ENCODE measurements around the gene TTC3.

Gene TTC3

GRCh38 chr21:37193006-37193405 lies 120.0 kb downstream of the TTC3 start:
- Histone ChIP-seq H3K9me3 (ENCODE audit: low read depth, low read length) (no peaks in the 10 kb centered on the region), H3K9ac (ENCODE audit: insufficient read length) (no peak overlapping the region), H3K36me3 (ENCODE audit: insufficient read depth, low read length) (peaks cover 67% of the 10 kb centered on the region), H3K27ac (no peak overlapping the region), H3K4me3 (no peak overlapping the region)
- TF ChIP-seq EZH2 (IDR thresholded peaks at IDR 0.05) = no peak
- no peak for TF ChIP-seq POLR2AphosphoS5 (IDR thresholded peaks at IDR 0.05; ENCODE audit: borderline replicate concordance, low read depth, low read length)
- no peak for TF ChIP-seq FOXP2 (optimal IDR thresholded peaks at IDR 0.05; ENCODE audit: control extremely low read depth, extremely low read length, insufficient read depth)
- no peak for DNase-seq (ENCODE audit: low read depth, low spot score)

GRCh38 chr21:37193676-37194075 lies 120.6 kb downstream of the TTC3 start:
- no peak overlapping the region for H3K27ac ChIP-seq
- no peaks in the 10 kb centered on the region for H3K9me3 ChIP-seq (ENCODE audit: low read depth, low read length)
- H3K9ac ChIP-seq (ENCODE audit: insufficient read length) = no peak overlapping the region
- TF ChIP-seq EZH2 (IDR thresholded peaks at IDR 0.05) (no peak), POLR2AphosphoS5 (IDR thresholded peaks at IDR 0.05; ENCODE audit: borderline replicate concordance, low read depth, low read length) (no peak), FOXP2 (optimal IDR thresholded peaks at IDR 0.05; ENCODE audit: control extremely low read depth, extremely low read length, insufficient read depth) (no peak)
- H3K36me3 ChIP-seq (ENCODE audit: insufficient read depth, low read length) = peaks cover 68% of the 10 kb centered on the region
- no peak for DNase-seq (ENCODE audit: low read depth, low spot score)
- H3K4me3 ChIP-seq = no peak overlapping the region

- DNase-seq (ENCODE audit: low read depth, low spot score) = no peak
- H3K27ac ChIP-seq = no peak overlapping the region
- H3K36me3 ChIP-seq (ENCODE audit: insufficient read depth, low read length) = peaks cover 68% of the 10 kb centered on the region
- no peaks in the 10 kb centered on the region for H3K9me3 ChIP-seq (ENCODE audit: low read depth, low read length)
- no peak for TF ChIP-seq POLR2AphosphoS5 (IDR thresholded peaks at IDR 0.05; ENCODE audit: borderline replicate concordance, low read depth, low read length)
- no peak for TF ChIP-seq FOXP2 (optimal IDR thresholded peaks at IDR 0.05; ENCODE audit: control extremely low read depth, extremely low read length, insufficient read depth)
- TF ChIP-seq EZH2 (IDR thresholded peaks at IDR 0.05) = no peak
- no peak overlapping the region for H3K4me3 ChIP-seq
- H3K9ac ChIP-seq (ENCODE audit: insufficient read length) = no peak overlapping the region
These were observed 122.0 kb downstream of the TTC3 start for GRCh38 chr21:37195059-37195458.

GRCh38 chr21:37195610-37196009 lies 122.6 kb downstream of the TTC3 start:
- Histone ChIP-seq H3K4me3 (no peak overlapping the region), H3K9me3 (ENCODE audit: low read depth, low read length) (no peaks in the 10 kb centered on the region), H3K36me3 (ENCODE audit: insufficient read depth, low read length) (peaks cover 69% of the 10 kb centered on the region), H3K9ac (ENCODE audit: insufficient read length) (no peak overlapping the region), H3K27ac (no peak overlapping the region)
- TF ChIP-seq POLR2AphosphoS5 (IDR thresholded peaks at IDR 0.05; ENCODE audit: borderline replicate concordance, low read depth, low read length) = no peak
- no peak for TF ChIP-seq EZH2 (IDR thresholded peaks at IDR 0.05)
- no peak for TF ChIP-seq FOXP2 (optimal IDR thresholded peaks at IDR 0.05; ENCODE audit: control extremely low read depth, extremely low read length, insufficient read depth)
- DNase-seq (ENCODE audit: low read depth, low spot score) = no peak

- no peak overlapping the region for H3K9ac ChIP-seq (ENCODE audit: insufficient read length)
- DNase-seq (ENCODE audit: low read depth, low spot score) = no peak
- TF ChIP-seq FOXP2 (optimal IDR thresholded peaks at IDR 0.05; ENCODE audit: control extremely low read depth, extremely low read length, insufficient read depth) (no peak), POLR2AphosphoS5 (IDR thresholded peaks at IDR 0.05; ENCODE audit: borderline replicate concordance, low read depth, low read length) (no peak), EZH2 (IDR thresholded peaks at IDR 0.05) (no peak)
- no peak overlapping the region for H3K27ac ChIP-seq
- H3K9me3 ChIP-seq (ENCODE audit: low read depth, low read length) = no peaks in the 10 kb centered on the region
- peaks cover 77% of the 10 kb centered on the region for H3K36me3 ChIP-seq (ENCODE audit: insufficient read depth, low read length)
- no peak overlapping the region for H3K4me3 ChIP-seq
These were observed 123.8 kb downstream of the TTC3 start for GRCh38 chr21:37196847-37197246.

- TF ChIP-seq POLR2AphosphoS5 (IDR thresholded peaks at IDR 0.05; ENCODE audit: borderline replicate concordance, low read depth, low read length) = no peak
- TF ChIP-seq EZH2 (IDR thresholded peaks at IDR 0.05) = no peak
- TF ChIP-seq FOXP2 (optimal IDR thresholded peaks at IDR 0.05; ENCODE audit: control extremely low read depth, extremely low read length, insufficient read depth) = no peak
- no peak for DNase-seq (ENCODE audit: low read depth, low spot score)
- H3K9ac ChIP-seq (ENCODE audit: insufficient read length) = no peak overlapping the region
- peaks cover 75% of the 10 kb centered on the region for H3K36me3 ChIP-seq (ENCODE audit: insufficient read depth, low read length)
- H3K4me3 ChIP-seq = no peak overlapping the region
- H3K9me3 ChIP-seq (ENCODE audit: low read depth, low read length) = no peaks in the 10 kb centered on the region
- no peak overlapping the region for H3K27ac ChIP-seq
These were observed 124.7 kb downstream of the TTC3 start for GRCh38 chr21:37197746-37198145.

GRCh38 chr21:37199057-37199924 lies 126.2 kb downstream of the TTC3 start:
- peaks cover 71% of the 10 kb centered on the region for H3K36me3 ChIP-seq (ENCODE audit: insufficient read depth, low read length)
- no peak overlapping the region for H3K4me3 ChIP-seq
- no peak overlapping the region for H3K9ac ChIP-seq (ENCODE audit: insufficient read length)
- no peak for DNase-seq (ENCODE audit: low read depth, low spot score)
- no peak for TF ChIP-seq EZH2 (IDR thresholded peaks at IDR 0.05)
- no peak for TF ChIP-seq POLR2AphosphoS5 (IDR thresholded peaks at IDR 0.05; ENCODE audit: borderline replicate concordance, low read depth, low read length)
- TF ChIP-seq FOXP2 (optimal IDR thresholded peaks at IDR 0.05; ENCODE audit: control extremely low read depth, extremely low read length, insufficient read depth) = no peak
- no peaks in the 10 kb centered on the region for H3K9me3 ChIP-seq (ENCODE audit: low read depth, low read length)
- no peak overlapping the region for H3K27ac ChIP-seq

GRCh38 chr21:37200641-37201480 lies 127.8 kb downstream of the TTC3 start:
- no peaks in the 10 kb centered on the region for H3K9me3 ChIP-seq (ENCODE audit: low read depth, low read length)
- no peak for DNase-seq (ENCODE audit: low read depth, low spot score)
- no peak overlapping the region for H3K4me3 ChIP-seq
- no peak overlapping the region for H3K27ac ChIP-seq
- no peak for TF ChIP-seq FOXP2 (optimal IDR thresholded peaks at IDR 0.05; ENCODE audit: control extremely low read depth, extremely low read length, insufficient read depth)
- no peak for TF ChIP-seq POLR2AphosphoS5 (IDR thresholded peaks at IDR 0.05; ENCODE audit: borderline replicate concordance, low read depth, low read length)
- TF ChIP-seq EZH2 (IDR thresholded peaks at IDR 0.05) = no peak
- peaks cover 56% of the 10 kb centered on the region for H3K36me3 ChIP-seq (ENCODE audit: insufficient read depth, low read length)
- no peak overlapping the region for H3K9ac ChIP-seq (ENCODE audit: insufficient read length)
